AG09309 (cell line): Measurements from ENCODE around the gene FAM53A.

Experiments
- DNase-seq: peaks from one replicate; pipeline ENCODE4 v3.0.0-alpha.2; 2010; ENCODE audit warnings: low read depth
- H3K4me3 ChIP-seq: 2 replicates; pipeline ENCODE4 v1.5.1; 2011; ENCODE audit warnings: mild to moderate bottlenecking, low read depth, low read length, moderate library complexity; ENCODE audit not compliant: control insufficient read depth
- TF ChIP-seq, protein P1 (sequence below): IDR thresholded peaks from 2 replicates; pipeline ENCODE4 v1.5.1; 2011; ENCODE audit warnings: mild to moderate bottlenecking, low read depth, low read length, inconsistent platforms; ENCODE audit not compliant: insufficient read depth, control insufficient read depth; ENCODE audit errors: missing control alignments

FAM53A gene

DNA sequence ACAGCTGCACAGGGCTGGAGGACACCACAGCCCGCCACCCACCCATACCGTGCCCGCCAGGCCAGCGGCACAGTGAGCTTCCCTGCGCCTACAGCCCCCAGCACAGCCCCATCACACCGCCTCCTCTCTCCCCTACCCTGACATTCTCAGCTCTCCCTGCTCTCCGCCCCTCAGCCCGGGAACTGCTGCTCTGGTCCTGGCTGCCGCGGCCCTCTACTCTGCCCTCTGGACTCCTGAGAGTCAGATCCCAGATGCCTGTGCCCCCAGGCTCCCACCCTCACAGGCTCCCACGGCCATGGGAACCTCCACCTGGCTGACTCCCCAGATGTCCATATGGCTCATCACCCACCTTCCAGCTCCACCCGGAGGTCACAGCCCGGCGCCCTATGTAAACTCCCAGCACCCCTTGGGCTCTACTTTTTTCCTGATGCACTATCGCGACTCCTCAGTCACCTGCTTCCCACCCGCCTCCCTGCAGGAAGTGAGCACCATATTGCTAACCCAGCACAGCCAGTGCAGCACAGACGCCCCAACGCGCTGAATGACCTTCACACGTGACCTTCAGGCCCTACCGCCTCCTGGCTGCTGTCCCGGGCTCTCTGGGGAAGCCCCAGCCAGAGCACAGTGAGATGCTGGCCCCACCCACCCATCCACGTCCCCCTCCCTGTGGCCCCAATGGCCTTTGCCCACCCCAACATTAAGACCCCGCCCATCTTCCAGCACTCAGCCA lies 23.0 kb downstream of the FAM53A start:
- no peak for DNase-seq
- H3K4me3 ChIP-seq, result no peak overlapping the region
- TF ChIP-seq, protein P1, sequence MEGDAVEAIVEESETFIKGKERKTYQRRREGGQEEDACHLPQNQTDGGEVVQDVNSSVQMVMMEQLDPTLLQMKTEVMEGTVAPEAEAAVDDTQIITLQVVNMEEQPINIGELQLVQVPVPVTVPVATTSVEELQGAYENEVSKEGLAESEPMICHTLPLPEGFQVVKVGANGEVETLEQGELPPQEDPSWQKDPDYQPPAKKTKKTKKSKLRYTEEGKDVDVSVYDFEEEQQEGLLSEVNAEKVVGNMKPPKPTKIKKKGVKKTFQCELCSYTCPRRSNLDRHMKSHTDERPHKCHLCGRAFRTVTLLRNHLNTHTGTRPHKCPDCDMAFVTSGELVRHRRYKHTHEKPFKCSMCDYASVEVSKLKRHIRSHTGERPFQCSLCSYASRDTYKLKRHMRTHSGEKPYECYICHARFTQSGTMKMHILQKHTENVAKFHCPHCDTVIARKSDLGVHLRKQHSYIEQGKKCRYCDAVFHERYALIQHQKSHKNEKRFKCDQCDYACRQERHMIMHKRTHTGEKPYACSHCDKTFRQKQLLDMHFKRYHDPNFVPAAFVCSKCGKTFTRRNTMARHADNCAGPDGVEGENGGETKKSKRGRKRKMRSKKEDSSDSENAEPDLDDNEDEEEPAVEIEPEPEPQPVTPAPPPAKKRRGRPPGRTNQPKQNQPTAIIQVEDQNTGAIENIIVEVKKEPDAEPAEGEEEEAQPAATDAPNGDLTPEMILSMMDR, result no peak

DNA sequence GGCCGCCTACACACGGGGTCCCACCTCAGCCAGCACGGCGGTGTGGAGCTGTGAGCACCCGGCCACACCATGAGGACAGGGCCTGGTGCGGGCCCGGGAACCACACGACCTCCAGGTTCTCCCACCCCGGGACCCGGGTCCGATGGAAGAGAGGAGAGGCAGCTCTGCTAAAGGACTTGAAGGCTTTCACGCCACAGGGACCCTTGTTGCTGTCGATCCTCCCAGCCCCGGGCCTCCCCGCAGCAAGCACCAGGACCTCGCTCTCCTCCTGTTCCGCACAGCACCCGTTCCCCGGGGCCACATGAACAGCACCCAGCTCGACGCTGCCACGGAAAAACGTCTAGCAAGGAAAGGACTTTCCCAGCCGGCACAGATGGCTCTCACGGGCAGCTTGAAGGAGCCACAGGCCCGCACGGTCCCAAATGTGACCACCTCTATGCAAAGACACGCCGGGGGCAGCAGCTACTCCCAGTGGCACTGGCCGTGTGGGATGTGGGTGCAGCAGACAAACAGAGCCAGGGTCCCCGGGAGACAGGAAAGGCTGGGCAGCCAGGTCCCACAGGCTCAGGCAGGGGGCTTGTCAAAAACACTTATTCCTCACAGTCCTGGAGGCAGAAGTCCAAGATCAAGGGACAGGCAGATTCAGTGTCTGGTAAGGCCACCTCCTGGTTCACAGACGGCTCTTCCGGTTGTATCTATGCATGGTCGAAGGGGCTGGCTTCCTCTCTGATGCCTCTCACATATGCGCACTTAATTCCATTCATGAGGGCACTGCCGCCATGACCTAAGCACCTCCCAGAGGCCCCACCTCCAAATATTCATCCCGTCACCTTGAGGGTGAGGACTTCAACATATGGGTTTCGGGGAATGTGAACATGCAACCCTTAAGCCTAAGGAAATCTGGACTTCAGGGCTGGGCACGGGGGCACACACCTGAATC lies 24.7 kb downstream of the FAM53A start:
- DNase-seq, result no peak
- no peak overlapping the region for H3K4me3 ChIP-seq
- TF ChIP-seq, protein P1, result no peak

DNA sequence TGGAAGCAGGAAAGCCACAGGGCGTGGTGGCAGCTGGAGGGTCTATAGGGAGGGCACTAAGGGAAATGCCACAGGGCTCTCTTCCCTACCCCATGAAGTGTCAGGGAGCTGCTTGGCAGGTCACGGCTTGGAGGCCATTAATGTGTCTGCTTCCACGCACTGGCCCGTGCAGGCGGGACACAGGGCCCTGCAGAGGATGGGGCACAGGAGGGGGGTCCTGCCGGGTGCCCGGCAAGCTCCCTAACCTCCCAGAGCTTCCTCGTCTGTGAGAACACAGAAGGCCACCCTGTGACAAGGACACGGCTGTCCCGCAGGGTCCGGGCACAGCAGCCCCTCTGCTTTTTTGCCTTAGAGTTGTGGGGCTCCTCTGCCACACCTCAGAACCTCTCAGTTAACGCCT lies 25.5 kb downstream of the FAM53A start:
- H3K4me3 ChIP-seq, result no peak overlapping the region
- TF ChIP-seq, protein P1, result no peak
- no peak for DNase-seq

DNA sequence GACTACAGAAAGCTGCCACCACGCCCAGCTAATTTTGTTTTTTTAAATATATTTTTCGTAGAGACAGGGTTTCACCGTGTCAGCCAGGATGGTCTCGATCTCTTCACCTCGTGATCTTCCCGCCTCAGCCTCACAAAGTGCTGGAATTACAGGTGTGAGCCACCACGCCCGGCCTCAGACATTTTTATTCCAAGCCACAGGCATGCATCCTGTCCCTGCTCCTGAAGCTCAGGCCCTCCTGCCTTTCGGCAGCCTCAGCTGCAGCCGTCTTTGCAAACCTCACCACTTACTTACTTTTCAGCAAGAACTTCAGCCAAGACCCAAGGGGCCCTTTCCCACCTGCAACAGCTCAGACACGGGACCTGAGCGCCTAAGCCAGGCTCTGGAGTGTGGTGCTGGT lies 26.0 kb downstream of the FAM53A start:
- no peak for DNase-seq
- TF ChIP-seq, protein P1, result no peak
- H3K4me3 ChIP-seq, result no peak overlapping the region

DNA sequence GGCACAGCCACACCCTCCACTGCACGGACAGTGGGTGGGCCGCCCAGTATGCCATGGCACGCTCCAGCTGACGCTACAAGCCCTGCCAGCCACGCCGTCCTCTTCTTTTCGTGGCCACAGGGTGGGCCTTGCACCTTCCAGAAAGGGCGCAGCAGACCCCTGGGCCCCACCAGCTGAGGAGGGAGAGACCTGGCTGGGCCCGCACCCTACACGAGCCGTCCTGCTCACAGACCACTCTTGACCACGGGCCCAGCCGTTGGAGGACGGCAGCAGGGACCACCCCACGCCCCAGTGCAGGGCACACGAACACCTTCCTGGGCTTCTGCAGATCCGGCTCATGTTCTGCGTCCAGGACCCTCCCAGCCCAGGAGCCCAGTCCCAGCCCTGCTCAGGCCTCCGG lies 27.1 kb downstream of the FAM53A start:
- no peak for DNase-seq
- TF ChIP-seq, protein P1, result no peak
- no peak overlapping the region for H3K4me3 ChIP-seq

DNA sequence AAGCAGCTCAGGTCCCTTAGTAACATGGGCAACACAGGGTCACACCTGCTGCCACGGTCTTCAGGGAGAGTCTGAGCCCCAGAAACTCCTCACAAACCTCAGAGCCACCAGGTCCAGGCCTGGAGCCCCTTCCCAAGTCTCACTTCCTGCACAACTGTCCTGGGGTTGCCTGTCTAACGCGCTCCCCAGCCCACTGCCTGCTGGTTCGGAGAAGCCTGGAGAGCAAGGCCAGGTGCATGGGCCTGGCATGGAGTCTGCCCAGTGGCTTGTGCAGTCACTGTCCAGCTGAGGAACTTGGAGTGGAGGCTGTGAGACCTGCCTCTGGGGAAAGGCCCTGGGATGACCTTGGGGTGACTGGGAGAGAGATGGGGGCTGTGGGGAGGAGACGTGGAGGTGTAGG lies 28.0 kb downstream of the FAM53A start:
- H3K4me3 ChIP-seq, result no peak overlapping the region
- DNase-seq, result no peak
- TF ChIP-seq, protein P1, result no peak
